GM21528 (cell line): ENCODE measurements around the gene AGTPBP1.
"Not testable (repeated sequence)": the region's sequence is repeated elsewhere in the genome, so short reads cannot be mapped to it uniquely, and the experiment has no call there.

Experiments
- ATAC-seq: cut with Tn5 transposase; IDR thresholded peaks from one replicate; pipeline ENCODE4 v1.9.1; 2021; ENCODE audit warnings: mild to moderate bottlenecking, moderate library complexity; ENCODE audit not compliant: unreplicated experiment, low FRiP score

The AGTPBP1 gene

GRCh38 chr9:85645909-85646627, 95.7 kb downstream of the AGTPBP1 start:
- ATAC-seq, result no peak

DNA sequence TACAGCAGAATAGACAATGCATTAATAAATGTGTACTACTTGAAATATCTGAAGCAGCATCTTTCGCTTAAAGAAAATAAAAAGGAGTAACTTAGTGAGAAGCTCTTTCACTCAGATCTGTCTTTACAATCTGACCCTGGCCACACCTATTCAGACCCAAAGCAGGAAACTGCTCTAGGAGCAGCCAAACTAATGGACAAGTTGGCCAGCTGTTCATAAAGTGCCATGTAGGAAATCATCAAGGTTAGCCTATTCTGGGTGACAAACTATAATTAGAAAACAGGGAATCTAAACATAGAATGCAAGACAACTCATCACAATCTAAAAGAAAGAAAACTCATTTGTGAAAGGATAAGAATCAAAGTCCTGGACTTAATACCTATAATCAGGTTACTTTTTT, 101.3 kb downstream of the AGTPBP1 start:
- ATAC-seq, result no peak

- no peak for ATAC-seq
Measured at GRCh38 chr9:85639675-85640186, 102.0 kb downstream of the AGTPBP1 start.

GRCh38 chr9:85631809-85632208, 109.9 kb downstream of the AGTPBP1 start:
- no peak for ATAC-seq

DNA sequence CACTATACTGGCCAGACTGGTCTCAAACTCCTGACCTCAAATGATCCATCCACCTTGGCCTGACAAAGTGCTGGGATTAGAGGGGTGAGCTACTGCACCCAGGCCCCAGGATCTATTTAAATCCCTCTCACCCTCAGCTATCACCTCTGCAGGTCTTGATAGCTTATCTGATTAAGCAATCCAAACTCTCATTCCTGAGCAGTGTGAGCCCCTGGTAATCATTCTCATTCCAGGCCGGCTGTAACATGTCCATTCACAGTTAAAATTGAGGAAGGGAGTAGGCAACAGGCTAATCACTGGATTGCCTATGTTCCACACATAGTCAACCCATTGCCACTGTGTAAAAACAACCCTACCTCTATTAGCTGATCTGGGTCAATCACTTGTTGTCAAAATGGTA, 111.1 kb downstream of the AGTPBP1 start:
- no peak for ATAC-seq

DNA sequence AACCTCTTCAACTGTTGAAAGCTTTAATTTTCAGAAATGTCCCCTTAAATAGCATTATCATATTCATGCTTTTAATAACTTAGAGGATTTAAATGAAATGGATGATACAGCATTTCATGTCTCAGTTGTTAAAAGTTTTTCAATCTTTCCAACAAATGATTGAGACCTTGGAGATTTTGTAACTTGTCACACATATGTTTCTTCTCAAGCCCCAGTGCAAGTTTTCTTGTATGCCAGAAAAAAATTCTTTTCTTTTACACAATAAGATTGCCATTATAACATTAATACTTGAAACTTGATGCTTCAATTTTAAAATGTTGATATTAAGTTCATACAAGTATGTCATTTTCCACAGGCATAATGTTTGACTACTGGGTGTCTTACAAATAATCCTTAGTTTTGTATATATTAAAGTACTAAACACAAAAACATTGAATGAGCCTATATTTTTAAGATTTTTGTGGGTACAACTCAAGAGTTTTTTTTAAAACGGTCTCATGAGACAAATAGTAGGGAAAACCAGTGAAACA, 124.5 kb downstream of the AGTPBP1 start:
- ATAC-seq, result no peak

GRCh38 chr9:85615792-85616191, 126.0 kb downstream of the AGTPBP1 start:
- no peak for ATAC-seq

DNA sequence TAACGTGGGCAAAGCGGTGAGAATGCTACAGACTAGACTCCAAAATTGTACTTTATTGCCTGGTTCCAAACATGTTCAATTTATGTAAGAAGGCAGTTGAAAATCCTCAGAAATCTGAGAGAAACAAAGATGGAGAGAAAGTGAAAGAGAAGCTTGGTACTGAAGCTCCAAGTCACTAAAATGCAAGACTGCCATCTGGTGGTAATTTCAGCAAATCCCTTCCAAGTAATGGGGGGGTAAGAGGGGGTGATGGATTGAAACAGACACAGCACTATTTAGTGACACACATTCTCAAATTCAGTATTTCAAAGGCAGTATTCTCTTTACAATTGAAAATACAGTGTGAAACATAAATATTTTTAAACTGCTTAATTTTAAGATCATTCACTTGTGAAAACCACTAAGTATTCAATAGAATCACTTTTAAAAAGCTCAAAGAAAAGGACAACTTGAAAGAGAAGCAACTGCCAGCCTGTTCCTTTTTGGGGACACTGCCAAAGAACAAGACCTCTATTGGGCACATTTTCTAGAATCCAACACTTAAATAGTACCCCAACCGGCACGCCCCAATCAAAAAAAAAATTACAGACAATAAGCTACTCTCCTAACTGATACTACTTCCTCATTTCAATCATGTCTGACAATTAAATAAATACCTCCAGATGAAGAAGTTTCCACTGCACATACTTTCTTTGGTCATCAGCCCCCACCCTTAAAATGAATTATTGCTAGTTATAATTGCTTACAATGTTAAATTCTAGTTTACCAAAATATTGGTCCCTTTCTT, 131.5 kb downstream of the AGTPBP1 start:
- ATAC-seq, result peak; percentile 89

DNA sequence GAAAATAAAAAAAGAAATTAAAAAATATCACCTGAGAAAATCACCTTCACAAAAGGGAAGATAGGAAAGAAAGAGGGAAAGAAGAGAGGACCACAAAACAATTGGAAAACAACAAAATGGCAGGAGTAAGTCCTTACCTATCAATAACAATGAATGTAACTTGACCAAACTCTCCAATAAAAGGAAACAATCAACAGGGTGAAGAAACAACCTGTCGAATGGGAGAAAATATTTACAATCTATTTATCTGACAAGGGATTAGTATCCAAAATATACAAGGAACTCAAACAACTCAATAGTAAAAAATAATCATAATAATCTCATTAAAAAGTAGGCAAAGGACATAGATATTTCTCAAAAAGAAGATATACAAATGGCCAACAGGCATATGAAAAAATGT, 135.8 kb downstream of the AGTPBP1 start:
- ATAC-seq, result no peak

DNA sequence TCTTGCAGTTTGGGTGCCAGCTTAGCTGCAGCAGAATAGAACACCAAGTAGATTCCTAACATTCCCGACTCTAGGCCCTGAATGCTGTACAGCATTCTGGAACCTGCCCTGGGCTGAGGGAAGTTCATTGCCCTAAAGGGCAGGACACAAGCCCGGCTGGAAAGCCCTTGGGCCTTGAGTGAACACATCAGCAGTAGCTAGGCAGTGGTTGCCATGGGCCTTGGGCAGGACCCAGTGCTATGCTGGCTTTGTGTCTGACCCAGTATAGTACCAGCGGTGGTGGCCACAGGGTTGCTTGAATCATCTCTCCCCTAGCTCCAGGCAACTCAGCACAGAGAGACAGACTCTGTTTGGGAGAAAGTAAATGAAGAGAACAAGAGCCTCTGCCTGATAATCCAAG, 137.8 kb downstream of the AGTPBP1 start:
- ATAC-seq, result no peak

DNA sequence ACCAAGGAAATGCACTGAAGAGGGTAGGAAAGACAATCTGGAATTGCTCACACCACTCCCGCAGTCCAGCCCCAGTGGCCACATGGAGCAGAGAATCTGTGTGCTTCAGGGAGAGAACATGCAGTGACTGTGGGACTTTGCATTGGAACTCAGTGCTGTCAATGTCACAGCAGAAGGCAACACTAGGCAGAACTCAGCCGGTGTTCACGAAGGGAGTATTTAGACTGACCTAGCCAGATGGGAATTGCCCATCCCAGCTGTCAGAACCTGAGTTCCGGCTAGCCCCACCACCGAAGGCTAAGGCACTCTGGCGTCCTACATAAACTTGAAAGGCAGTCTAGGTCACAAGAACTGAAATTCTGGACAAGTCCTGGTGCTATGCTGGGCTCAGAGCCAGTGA, 139.0 kb downstream of the AGTPBP1 start:
- no peak for ATAC-seq

GRCh38 chr9:85600675-85601263, 141.0 kb downstream of the AGTPBP1 start:
- ATAC-seq, result no peak

DNA sequence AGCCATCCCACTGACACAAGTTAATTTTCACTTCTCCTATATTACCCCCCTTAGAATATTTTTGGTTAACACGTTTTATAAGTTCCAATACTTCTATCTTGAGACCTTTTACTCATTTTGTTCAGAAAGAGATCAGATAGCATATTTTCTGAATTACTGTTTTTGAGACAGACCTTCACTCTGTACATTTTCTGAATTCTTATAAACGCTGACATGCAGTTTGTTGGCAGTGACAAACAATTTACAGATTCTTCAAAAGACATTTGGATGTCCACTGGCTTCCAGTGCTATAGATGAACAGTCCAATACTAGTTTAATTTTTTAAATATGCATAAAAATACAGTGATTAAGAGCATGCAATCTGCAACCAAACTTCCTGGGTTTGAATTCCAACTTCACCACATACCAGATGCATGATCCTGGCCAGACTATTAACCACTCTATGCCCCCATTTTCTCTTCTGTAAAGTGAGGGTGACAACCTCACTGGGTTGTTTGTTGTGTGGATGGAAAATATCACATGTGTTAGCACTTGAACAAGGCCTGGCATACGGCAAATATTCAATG, 142.1 kb downstream of the AGTPBP1 start:
- no peak for ATAC-seq

DNA sequence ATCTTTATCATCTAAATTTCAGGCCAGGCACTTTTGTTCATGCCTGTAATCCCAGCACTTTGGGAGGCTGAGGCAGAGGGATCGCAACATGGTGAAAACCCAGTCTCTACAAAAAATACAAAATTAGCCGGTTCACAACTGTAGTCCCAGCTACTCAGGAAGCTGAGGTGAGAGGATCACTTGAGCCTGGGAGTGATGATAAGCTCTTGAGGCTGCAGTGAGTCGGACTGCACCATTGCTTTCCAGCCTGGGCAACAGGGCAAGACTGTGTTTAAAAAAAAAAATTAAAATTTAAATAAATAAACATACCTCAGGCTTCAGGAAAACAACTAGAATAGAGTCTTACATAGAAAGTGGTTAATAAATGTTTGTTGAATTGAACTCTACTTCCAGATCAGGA, 147.4 kb downstream of the AGTPBP1 start:
- ATAC-seq, result no peak

DNA sequence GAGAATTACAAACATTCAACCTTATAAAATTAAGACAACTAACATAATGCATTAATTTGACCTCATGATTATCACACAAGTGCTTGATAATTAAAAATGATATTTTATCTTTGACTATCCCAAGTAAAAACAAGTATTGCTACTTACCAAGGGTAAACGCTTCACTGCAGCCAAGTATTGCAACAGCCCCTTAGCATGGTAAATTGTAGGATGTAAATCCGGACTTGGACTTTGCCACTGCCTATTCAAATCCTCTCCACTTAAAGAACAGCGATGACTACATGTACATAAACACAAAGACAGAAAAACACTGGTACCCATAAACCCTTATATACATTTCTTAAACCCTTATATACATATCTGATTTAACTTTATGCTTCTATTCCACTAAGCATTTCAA, 155.1 kb downstream of the AGTPBP1 start:
- no peak for ATAC-seq

GRCh38 chr9:85577353-85577952, 164.3 kb downstream of the AGTPBP1 start:
- ATAC-seq, result no peak

- no peak for ATAC-seq
Measured at GRCh38 chr9:85575868-85576267, 165.9 kb downstream of the AGTPBP1 start.

- ATAC-seq, result not testable (repeated sequence)
Measured at GRCh38 chr9:85573546-85573945, 168.2 kb downstream of the AGTPBP1 start.

- not testable (repeated sequence) for ATAC-seq
Measured at GRCh38 chr9:85572917-85573316, 168.8 kb downstream of the AGTPBP1 start.

DNA sequence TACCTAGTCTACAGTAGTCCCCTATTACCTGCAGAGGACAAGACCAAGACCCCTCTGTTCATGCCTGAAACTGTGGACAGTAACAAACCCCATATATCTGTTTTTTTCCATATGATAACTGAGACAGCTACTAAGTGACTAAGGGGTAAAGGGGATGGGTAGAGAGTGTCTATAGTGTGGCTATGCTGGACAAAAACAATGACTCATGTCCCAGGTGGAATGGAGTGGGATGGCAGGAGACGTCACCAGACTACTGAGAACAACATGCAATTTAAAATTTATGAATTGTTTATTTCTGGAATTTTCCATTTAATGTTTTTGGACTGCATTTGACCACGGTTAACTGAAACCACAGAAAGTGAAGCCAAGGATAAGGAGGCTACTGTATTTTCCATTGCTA, 171.8 kb downstream of the AGTPBP1 start:
- no peak for ATAC-seq
